ENCODE data around the gene CADPS.

The CADPS gene

DNA sequence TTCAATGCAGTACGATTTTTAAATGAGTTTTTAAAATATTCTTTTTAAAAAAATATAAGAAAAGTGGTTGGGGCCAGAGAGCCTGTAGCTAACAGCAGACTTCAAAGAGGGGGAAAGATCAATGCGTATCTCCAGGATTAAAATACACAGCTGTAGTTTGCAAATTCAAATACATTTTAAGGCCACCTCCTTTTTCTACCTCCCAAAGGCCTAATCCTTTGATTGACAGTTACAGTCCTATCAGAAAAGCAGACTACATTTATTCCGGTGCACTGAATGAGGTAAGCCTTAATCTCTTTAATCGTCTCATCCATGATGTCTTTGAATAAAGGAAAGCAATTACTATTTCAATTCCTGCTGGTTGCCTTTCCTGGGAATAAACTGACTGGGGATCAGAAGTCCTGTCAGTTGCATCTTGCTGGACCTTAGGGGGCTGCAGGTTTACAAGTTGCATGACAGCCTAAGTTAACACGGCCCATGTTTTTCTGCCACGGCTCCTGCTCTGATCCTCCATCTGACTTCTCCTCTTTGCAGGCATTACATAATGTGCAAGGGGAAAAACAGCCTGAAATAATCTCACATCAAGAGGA lies 51.7 kb downstream of the CADPS start:
- DNase-seq (ENCODE audit: low read depth) = no peak
- TF ChIP-seq, protein P1, sequence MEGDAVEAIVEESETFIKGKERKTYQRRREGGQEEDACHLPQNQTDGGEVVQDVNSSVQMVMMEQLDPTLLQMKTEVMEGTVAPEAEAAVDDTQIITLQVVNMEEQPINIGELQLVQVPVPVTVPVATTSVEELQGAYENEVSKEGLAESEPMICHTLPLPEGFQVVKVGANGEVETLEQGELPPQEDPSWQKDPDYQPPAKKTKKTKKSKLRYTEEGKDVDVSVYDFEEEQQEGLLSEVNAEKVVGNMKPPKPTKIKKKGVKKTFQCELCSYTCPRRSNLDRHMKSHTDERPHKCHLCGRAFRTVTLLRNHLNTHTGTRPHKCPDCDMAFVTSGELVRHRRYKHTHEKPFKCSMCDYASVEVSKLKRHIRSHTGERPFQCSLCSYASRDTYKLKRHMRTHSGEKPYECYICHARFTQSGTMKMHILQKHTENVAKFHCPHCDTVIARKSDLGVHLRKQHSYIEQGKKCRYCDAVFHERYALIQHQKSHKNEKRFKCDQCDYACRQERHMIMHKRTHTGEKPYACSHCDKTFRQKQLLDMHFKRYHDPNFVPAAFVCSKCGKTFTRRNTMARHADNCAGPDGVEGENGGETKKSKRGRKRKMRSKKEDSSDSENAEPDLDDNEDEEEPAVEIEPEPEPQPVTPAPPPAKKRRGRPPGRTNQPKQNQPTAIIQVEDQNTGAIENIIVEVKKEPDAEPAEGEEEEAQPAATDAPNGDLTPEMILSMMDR (IDR thresholded peaks at IDR 0.05; ENCODE audit: low read depth, low read length, missing control alignments) = no peak
- in situ Hi-C loops (cut with HindIII; ENCODE audit: low sequenced_read_pairs) = no loop called here
- no peak overlapping the region for H3K4me3 ChIP-seq (ENCODE audit: low read depth, low read length)

DNA sequence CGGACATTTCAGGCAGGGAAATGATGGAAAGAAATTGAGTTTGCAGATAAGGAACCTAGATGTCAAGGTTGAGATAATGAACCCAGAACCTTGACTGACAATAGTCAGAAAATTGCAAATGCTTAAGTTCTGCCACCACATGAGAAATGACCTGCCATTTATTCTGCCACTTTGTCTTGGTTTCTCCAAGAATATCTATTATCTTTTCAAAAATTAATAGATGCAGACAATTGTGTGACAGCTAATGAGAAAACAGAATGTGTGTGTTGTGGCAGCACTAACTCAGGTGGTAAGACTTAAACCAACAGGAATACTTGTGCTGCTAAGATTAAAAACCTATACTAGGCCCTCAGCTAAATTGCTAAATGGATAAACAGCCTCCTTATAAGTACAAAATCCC lies 52.3 kb downstream of the CADPS start:
- no peak overlapping the region for H3K4me3 ChIP-seq (ENCODE audit: low read depth, low read length)
- DNase-seq (ENCODE audit: low read depth) = no peak
- in situ Hi-C loops (cut with HindIII; ENCODE audit: low sequenced_read_pairs) = no loop called here
- TF ChIP-seq, protein P1 (IDR thresholded peaks at IDR 0.05; ENCODE audit: low read depth, low read length, missing control alignments) = no peak

DNA sequence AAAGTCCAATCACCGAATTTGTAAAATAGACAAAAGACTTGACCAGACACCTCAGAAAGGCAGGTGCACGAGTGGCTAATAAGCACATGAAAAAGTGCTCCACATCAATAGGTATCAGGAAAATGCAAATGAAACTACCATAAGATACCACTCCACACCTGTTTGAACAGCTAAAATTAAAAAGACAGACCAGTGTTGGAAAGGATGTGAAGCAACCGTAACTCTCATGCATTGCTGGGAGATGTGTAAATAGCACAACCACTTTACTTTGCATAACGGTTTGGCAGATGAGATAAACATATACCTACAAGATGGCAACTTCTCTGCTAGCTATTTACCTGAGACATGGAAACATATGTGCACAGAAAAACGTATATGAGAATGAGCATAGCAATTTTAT lies 56.9 kb downstream of the CADPS start:
- H3K4me3 ChIP-seq (ENCODE audit: low read depth, low read length) = no peak overlapping the region
- in situ Hi-C loops (cut with HindIII; ENCODE audit: low sequenced_read_pairs) = no loop called here
- DNase-seq (ENCODE audit: low read depth) = no peak
- TF ChIP-seq, protein P1 (IDR thresholded peaks at IDR 0.05; ENCODE audit: low read depth, low read length, missing control alignments) = no peak

DNA sequence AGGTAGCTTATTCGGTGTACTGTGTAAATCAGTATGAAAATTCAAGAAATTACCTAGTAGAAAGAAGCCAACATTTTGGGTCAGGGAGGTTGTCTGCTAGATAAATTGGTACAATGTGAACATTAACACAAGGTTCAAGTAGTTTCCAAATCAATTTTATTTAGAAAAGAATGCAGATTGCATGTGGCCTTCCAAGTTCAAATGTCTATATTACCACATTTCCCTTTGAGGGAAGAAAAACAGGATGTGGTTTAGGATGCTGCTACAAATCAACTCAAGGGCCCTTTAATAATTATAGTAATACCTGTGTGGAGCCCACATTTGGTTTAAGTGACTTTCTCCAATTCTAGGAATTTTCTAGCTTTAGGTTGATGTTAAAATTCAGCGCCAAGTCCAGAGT lies 57.5 kb downstream of the CADPS start:
- in situ Hi-C loops (cut with HindIII; ENCODE audit: low sequenced_read_pairs) = no loop called here
- DNase-seq (ENCODE audit: low read depth) = no peak
- TF ChIP-seq, protein P1 (IDR thresholded peaks at IDR 0.05; ENCODE audit: low read depth, low read length, missing control alignments) = no peak
- no peak overlapping the region for H3K4me3 ChIP-seq (ENCODE audit: low read depth, low read length)

DNA sequence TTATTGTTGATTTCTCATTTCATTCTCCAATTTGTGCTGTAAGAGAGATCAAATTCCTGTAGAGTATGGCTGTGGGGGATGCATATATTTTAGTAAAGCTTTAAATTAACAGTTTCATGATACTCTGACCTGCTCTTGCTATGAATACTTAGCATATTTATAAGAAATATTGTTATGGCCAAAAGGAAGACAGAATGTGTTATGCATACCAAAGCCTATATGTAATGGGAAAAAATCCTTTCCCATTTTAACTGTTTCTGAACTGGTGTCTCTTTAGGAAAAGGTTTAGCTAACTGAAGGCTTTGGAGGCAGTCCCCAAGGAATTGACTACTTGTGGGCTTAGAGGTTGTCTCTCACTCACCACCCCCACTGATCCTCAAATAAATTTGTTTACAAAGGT lies 59.2 kb downstream of the CADPS start:
- no peak overlapping the region for H3K4me3 ChIP-seq (ENCODE audit: low read depth, low read length)

DNA sequence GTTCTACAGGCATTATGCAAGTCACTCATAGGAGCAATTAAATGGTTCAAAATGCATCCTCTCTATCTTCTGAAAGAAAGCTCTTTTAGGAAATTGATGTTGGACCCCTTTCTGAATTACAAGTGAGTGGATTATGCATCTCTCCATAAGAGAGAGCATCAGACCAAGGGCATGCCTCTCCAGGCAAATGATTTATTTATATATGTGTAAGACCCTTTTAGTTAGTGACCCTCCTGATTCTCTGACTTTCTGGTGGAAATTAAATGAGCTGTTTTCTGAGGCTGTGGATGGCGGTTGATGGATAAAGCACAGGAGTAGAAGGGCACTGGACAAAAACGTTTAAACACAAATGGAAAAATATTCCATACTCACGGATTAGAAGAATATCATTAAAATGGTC lies 62.6 kb downstream of the CADPS start:
- no peak overlapping the region for H3K4me3 ChIP-seq (ENCODE audit: low read depth, low read length)
- no peak for DNase-seq (ENCODE audit: low read depth)
- in situ Hi-C loops (cut with HindIII; ENCODE audit: low sequenced_read_pairs) = no loop called here
- TF ChIP-seq, protein P1 (IDR thresholded peaks at IDR 0.05; ENCODE audit: low read depth, low read length, missing control alignments) = no peak

More for the DNA sequence above, 59.2 kb downstream of the CADPS start:
- no peak for DNase-seq (ENCODE audit: low read depth)
- in situ Hi-C loops (cut with HindIII; ENCODE audit: low sequenced_read_pairs) = no loop called here
- TF ChIP-seq, protein P1 (IDR thresholded peaks at IDR 0.05; ENCODE audit: low read depth, low read length, missing control alignments) = no peak
